ENCODE measurements around the gene GGT6. TPM values are rescaled to one million over a fixed set of nuclear protein-coding genes. Genes with fewer than 3 reads are reported as not detected.

GGT6 gene
- total and polyA plus RNA-seq, 2 of the 13 experiments (the other 11 are each of a cell fraction or from before 2014, with no cell fraction given), result 0.16 to 0.80 TPM

DNA sequence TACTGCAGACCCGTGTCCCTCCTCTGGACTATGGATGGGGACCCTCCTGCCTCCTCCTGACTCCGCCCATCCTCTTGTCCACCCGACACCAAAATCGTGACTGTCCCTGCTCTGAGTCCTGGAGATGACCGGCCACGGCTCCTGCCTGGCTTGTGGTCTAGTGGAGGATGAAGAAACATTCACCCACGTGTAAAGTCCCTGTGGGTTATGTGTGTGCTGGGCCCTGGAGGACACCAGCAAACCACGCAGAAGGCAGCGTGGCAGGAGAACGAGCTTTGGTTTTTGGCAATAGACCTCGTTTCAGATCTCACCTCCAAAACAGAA lies 49.8 kb downstream of the GGT6 start (continued):
- TF ChIP-seq HES4 (CRISPR knock-in tag; IDR thresholded peaks at IDR 0.05; ENCODE audit: borderline replicate concordance) (no peak), ZEB1 (IDR thresholded peaks at IDR 0.05; ENCODE audit: insufficient replicate concordance, low read depth) (no peak), ZNF460 (CRISPR knock-in tag; IDR thresholded peaks at IDR 0.05; ENCODE audit: borderline replicate concordance) (no peak), CC2D1A (CRISPR knock-in tag; IDR thresholded peaks at IDR 0.05) (no peak), GPBP1L1 (CRISPR knock-in tag; IDR thresholded peaks at IDR 0.05) (no peak), ZNF530 (CRISPR knock-in tag; IDR thresholded peaks at IDR 0.05; ENCODE audit: low read depth) (no peak), FOXJ3 (CRISPR knock-in tag; IDR thresholded peaks at IDR 0.05; ENCODE audit: borderline replicate concordance) (no peak), MATR3 (CRISPR knock-in tag; IDR thresholded peaks at IDR 0.05) (no peak), ZMYM4 (CRISPR knock-in tag; IDR thresholded peaks at IDR 0.05) (no peak), KLF15 (CRISPR knock-in tag; IDR thresholded peaks at IDR 0.05; ENCODE audit: borderline replicate concordance) (no peak)
- TF ChIP-seq, protein P1, sequence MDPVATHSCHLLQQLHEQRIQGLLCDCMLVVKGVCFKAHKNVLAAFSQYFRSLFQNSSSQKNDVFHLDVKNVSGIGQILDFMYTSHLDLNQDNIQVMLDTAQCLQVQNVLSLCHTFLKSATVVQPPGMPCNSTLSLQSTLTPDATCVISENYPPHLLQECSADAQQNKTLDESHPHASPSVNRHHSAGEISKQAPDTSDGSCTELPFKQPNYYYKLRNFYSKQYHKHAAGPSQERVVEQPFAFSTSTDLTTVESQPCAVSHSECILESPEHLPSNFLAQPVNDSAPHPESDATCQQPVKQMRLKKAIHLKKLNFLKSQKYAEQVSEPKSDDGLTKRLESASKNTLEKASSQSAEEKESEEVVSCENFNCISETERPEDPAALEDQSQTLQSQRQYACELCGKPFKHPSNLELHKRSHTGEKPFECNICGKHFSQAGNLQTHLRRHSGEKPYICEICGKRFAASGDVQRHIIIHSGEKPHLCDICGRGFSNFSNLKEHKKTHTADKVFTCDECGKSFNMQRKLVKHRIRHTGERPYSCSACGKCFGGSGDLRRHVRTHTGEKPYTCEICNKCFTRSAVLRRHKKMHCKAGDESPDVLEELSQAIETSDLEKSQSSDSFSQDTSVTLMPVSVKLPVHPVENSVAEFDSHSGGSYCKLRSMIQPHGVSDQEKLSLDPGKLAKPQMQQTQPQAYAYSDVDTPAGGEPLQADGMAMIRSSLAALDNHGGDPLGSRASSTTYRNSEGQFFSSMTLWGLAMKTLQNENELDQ (CRISPR knock-in tag; IDR thresholded peaks at IDR 0.05; ENCODE audit: borderline replicate concordance), result no peak
